LoVo (cell line): ENCODE results near the gene RER1.

ENCODE experiments used
- DNase-seq: peaks from one replicate; pipeline ENCODE4 v3.0.0-alpha.2; 2016; ENCODE audit warnings: low spot score

The RER1 gene

GRCh38 chr1:2446861-2447260 lies 55.2 kb downstream of the RER1 start:
- no peak for DNase-seq

GRCh38 chr1:2447276-2448097 lies 55.8 kb downstream of the RER1 start:
- DNase-seq = no peak

GRCh38 chr1:2448098-2448445 lies 56.4 kb downstream of the RER1 start:
- DNase-seq = no peak

GRCh38 chr1:2449636-2450454 lies 58.2 kb downstream of the RER1 start:
- no peak for DNase-seq

- no peak for DNase-seq
Measured at GRCh38 chr1:2451741-2452140, 60.1 kb downstream of the RER1 start.

- no peak for DNase-seq
Measured at GRCh38 chr1:2452201-2452931, 60.7 kb downstream of the RER1 start.

- DNase-seq = no peak
Measured at GRCh38 chr1:2452932-2453315, 61.3 kb downstream of the RER1 start.

GRCh38 chr1:2454227-2454626 lies 62.6 kb downstream of the RER1 start:
- no peak for DNase-seq
